NT2/D1 (cell line): ENCODE data around the gene TENM4.

Experiments
- SUZ12 ChIP-seq: IDR thresholded peaks from 2 replicates; pipeline ENCODE4 v1.6.1; 2011; ENCODE audit not compliant: insufficient read length, insufficient read depth; ENCODE audit errors: extremely low read depth
- YY1 ChIP-seq: IDR thresholded peaks from 2 replicates; pipeline ENCODE4 v1.6.1; 2011; ENCODE audit not compliant: insufficient read length, insufficient read depth
- ZNF274 ChIP-seq: IDR thresholded peaks from 2 replicates; pipeline ENCODE4 v1.6.1; 2011; ENCODE audit warnings: mild to moderate bottlenecking, low read depth, low read length

DNA sequence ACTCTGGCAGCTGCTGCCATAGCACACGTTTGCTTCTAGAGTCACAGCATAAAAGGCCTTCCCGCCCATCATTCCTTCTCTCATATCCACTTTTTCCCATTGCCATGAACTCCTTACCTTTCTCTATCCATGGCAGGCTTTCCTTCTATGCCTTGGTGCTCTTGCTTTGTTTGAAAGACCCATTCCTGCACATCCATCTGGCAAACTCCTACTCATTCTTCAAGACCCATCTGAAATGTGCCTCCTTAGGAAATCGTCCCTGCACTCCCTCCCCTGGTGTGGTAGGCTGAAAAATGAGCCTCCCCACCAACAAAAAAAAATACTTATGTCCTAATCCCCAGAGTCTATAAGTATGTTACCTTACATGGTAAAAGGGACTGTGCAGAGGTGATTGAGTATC, 100.3 kb downstream of the TENM4 start:
- no peak for TF ChIP-seq ZNF274
- no peak for TF ChIP-seq YY1
- TF ChIP-seq SUZ12: no peak
